Activated CD4-positive, alpha-beta memory T cell treated with anti-CD3 and anti-CD28 coated beads for 36 hours (primary cell): ENCODE results near the gene DNMT1. TPM values are rescaled to one million over a fixed set of nuclear protein-coding genes. Genes with fewer than 3 reads are reported as not detected.

Source experiments
- CTCF ChIA-PET: fragments of 350-600 bp; sonication (Branson Sonifier 250); formaldehyde crosslinking; loops from one replicate; lab custom pipeline; 2021; ENCODE audit warnings: antibody characterized with exemption, inconsistent platforms; lab: Charles Lee
- POLR2A ChIA-PET: fragments of 350-600 bp; sonication (Branson Sonifier 250); formaldehyde crosslinking; loops from one replicate; lab custom pipeline; 2021; ENCODE audit warnings: antibody characterized with exemption; lab: Charles Lee
- DNase-seq: peaks from one replicate; pipeline ENCODE4 v3.0.0-alpha.2; 2020
- H3K27ac Mint-ChIP-seq: one replicate; pipeline ENCODE4 v1.8.0; 2021; ENCODE audit warnings: mixed read lengths
- H3K27me3 Mint-ChIP-seq: one replicate; pipeline ENCODE4 v1.8.0; 2021; ENCODE audit warnings: mixed read lengths
- H3K36me3 Mint-ChIP-seq: one replicate; pipeline ENCODE4 v1.8.0; 2021; ENCODE audit warnings: mixed read lengths
- H3K4me1 Mint-ChIP-seq: one replicate; pipeline ENCODE4 v1.8.0; 2021; ENCODE audit warnings: low read depth, mixed read lengths
- H3K4me3 Mint-ChIP-seq: one replicate; pipeline ENCODE4 v1.8.0; 2021; ENCODE audit warnings: mild to moderate bottlenecking, mixed read lengths
- H3K9me3 Mint-ChIP-seq: one replicate; pipeline ENCODE4 v1.8.0; 2021; ENCODE audit warnings: mixed read lengths
- intact Hi-C: fragments of 100-400 bp; cut with micrococcal nuclease; formaldehyde crosslinking; loops from one replicate; pipeline ENCODE4 v1.15.1; 2023
- total RNA-seq, 2 experiments: library from RNA; stranded (reverse); gene quantifications; one replicate each; pipeline ENCODE4 v1.2.3, GENCODE V29; 2021

Gene DNMT1
- total RNA-seq, 2 experiments from 2014 or later: 356 to 357 TPM

GRCh38 chr19:10105509-10106099, 89.1 kb downstream of the DNMT1 start:
- POLR2A ChIA-PET: interaction anchor here (1.3 to 7.2 kb wide), 3 partner anchors 9 to 16 kb away, joined by 3 to 76 read pairs (median 31); no protein-coding TSS in a partner anchor
- peak; percentile 93 for DNase-seq
- Mint-ChIP-seq H3K27me3 (no peaks in the 10 kb centered on the region), H3K9me3 (no peaks in the 10 kb centered on the region), H3K4me1 (peaks cover 65% of the 10 kb centered on the region), H3K4me3 (peak overlapping the region; percentile 88), H3K36me3 (peaks cover 41% of the 10 kb centered on the region), H3K27ac (peak overlapping the region; percentile 99)
- CTCF ChIA-PET: interaction anchor here (0.8 to 3.5 kb wide), 8 partner anchors 9 to 173 kb away, joined by 3 to 16 read pairs (median 6); partner anchors contain the start of genes EIF3G and ICAM1
- intact Hi-C loops: loop anchor here (2.0 to 10.0 kb wide), 5 partner anchors 13 to 1798 kb away; partner anchors contain the start of genes CD320, CDKN2D, EIF3G and KRI1

GRCh38 chr19:10104665-10105508, 89.9 kb downstream of the DNMT1 start:
- Mint-ChIP-seq H3K27me3 (no peaks in the 10 kb centered on the region), H3K4me3 (peak overlapping the region; percentile 88), H3K27ac (peak overlapping the region; percentile 99), H3K36me3 (peaks cover 35% of the 10 kb centered on the region), H3K4me1 (peaks cover 63% of the 10 kb centered on the region), H3K9me3 (no peaks in the 10 kb centered on the region)
- ChIA-PET CTCF (interaction anchor here (0.7 to 3.5 kb wide), 8 partner anchors 8 to 284 kb away, joined by 3 to 17 read pairs (median 6); partner anchors contain the start of genes EIF3G and ICAM1), POLR2A (interaction anchor here (1.3 to 7.2 kb wide), 3 partner anchors 8 to 89 kb away, joined by 4 to 76 read pairs (median 31); no protein-coding TSS in a partner anchor)
- DNase-seq: peak; percentile 92
- intact Hi-C loops: loop anchor here (1.0 to 10.0 kb wide), 8 partner anchors 7 to 1798 kb away; partner anchors contain the start of genes CD320, CDKN2D, EIF3G and KRI1

GRCh38 chr19:10104130-10104513, 90.6 kb downstream of the DNMT1 start:
- POLR2A ChIA-PET: interaction anchor here (0.6 to 7.2 kb wide), 5 partner anchors 8 to 98 kb away, joined by 4 to 76 read pairs (median 6); no protein-coding TSS in a partner anchor
- CTCF ChIA-PET: interaction anchor here (0.6 to 2.6 kb wide), 7 partner anchors 8 to 285 kb away, joined by 3 to 17 read pairs (median 4); partner anchors contain the start of genes EIF3G and ICAM1
- peaks cover 59% of the 10 kb centered on the region for H3K4me1 Mint-ChIP-seq
- no peaks in the 10 kb centered on the region for H3K27me3 Mint-ChIP-seq
- H3K4me3 Mint-ChIP-seq: peak overlapping the region; percentile 88
- H3K36me3 Mint-ChIP-seq: peaks cover 28% of the 10 kb centered on the region
- H3K9me3 Mint-ChIP-seq: no peaks in the 10 kb centered on the region
- H3K27ac Mint-ChIP-seq: peak overlapping the region; percentile 99
- intact Hi-C loops: loop anchor here (1.0 to 10.0 kb wide), 6 partner anchors 8 to 461 kb away; partner anchors contain the start of genes CDKN2D, EIF3G and KRI1
- no peak for DNase-seq

- no peaks in the 10 kb centered on the region for H3K9me3 Mint-ChIP-seq
- intact Hi-C loops: loop anchor here (10.0 kb wide), 1 partner anchor 462 kb away; the partner anchor contains the start of genes CDKN2D and KRI1
- POLR2A ChIA-PET: interaction anchor here (1.3 to 7.2 kb wide), 2 partner anchors 12 to 97 kb away, joined by 6 to 76 read pairs; no protein-coding TSS in a partner anchor
- H3K4me3 Mint-ChIP-seq: peak overlapping the region; percentile 48
- H3K27me3 Mint-ChIP-seq: no peaks in the 10 kb centered on the region
- peaks cover 19% of the 10 kb centered on the region for H3K36me3 Mint-ChIP-seq
- H3K27ac Mint-ChIP-seq: peak overlapping the region; percentile 95
- CTCF ChIA-PET: interaction anchor here (0.7 to 2.6 kb wide), 4 partner anchors 10 to 126 kb away, joined by 3 to 14 read pairs (median 4); partner anchors contain the start of gene EIF3G
- H3K4me1 Mint-ChIP-seq: peaks cover 60% of the 10 kb centered on the region
- no peak for DNase-seq
Observed at GRCh38 chr19:10102787-10103236, 91.9 kb downstream of the DNMT1 start.

- H3K4me3 Mint-ChIP-seq: no peak overlapping the region
- DNase-seq: no peak
- intact Hi-C loops: loop anchor here (10.0 kb wide), 1 partner anchor 465 kb away; the partner anchor contains the start of genes CDKN2D and KRI1
Observed at GRCh38 chr19:10100163-10100785, 94.5 kb downstream of the DNMT1 start.

GRCh38 chr19:10096615-10096963, 98.2 kb downstream of the DNMT1 start:
- H3K27me3 Mint-ChIP-seq: no peaks in the 10 kb centered on the region
- peak overlapping the region; percentile 13 for H3K27ac Mint-ChIP-seq
- H3K36me3 Mint-ChIP-seq: peaks cover 25% of the 10 kb centered on the region
- peaks cover 32% of the 10 kb centered on the region for H3K4me1 Mint-ChIP-seq
- no peaks in the 10 kb centered on the region for H3K9me3 Mint-ChIP-seq
- intact Hi-C loops: loop anchor here (1.0 to 2.0 kb wide), 2 partner anchors 8 to 16 kb away; no protein-coding TSS in a partner anchor
- H3K4me3 Mint-ChIP-seq: peak overlapping the region; percentile 62
- no peak for DNase-seq
- CTCF ChIA-PET: interaction anchor here (1.1 to 5.4 kb wide), 10 partner anchors 8 to 166 kb away, joined by 3 to 96 read pairs (median 7); partner anchors contain the start of genes P2RY11 and PPAN
- POLR2A ChIA-PET: interaction anchor here (0.8 to 5.7 kb wide), 5 partner anchors 9 to 98 kb away, joined by 4 to 75 read pairs (median 14); partner anchors contain the start of genes DNMT1, P2RY11 and PPAN

More at GRCh38 chr19:10100163-10100785, 94.5 kb downstream of the DNMT1 start:
- POLR2A ChIA-PET: interaction anchor here (5.7 kb wide), 1 partner anchor 15 kb away, joined by 75 read pairs; the partner anchor contains the start of gene P2RY11
- peaks cover 3% of the 10 kb centered on the region for H3K36me3 Mint-ChIP-seq
- peaks cover 54% of the 10 kb centered on the region for H3K4me1 Mint-ChIP-seq
- peak overlapping the region; percentile 55 for H3K27ac Mint-ChIP-seq
- H3K9me3 Mint-ChIP-seq: no peaks in the 10 kb centered on the region
- CTCF ChIA-PET: interaction anchor here (0.9 to 5.4 kb wide), 6 partner anchors 13 to 289 kb away, joined by 3 to 96 read pairs (median 10); partner anchors contain the start of genes ICAM1 and P2RY11
- H3K27me3 Mint-ChIP-seq: no peaks in the 10 kb centered on the region

GRCh38 chr19:10095948-10096614, 98.7 kb downstream of the DNMT1 start:
- Mint-ChIP-seq H3K27me3 (no peaks in the 10 kb centered on the region), H3K27ac (peak overlapping the region; percentile 23), H3K36me3 (peaks cover 26% of the 10 kb centered on the region), H3K4me3 (peak overlapping the region; percentile 62), H3K9me3 (no peaks in the 10 kb centered on the region), H3K4me1 (peaks cover 34% of the 10 kb centered on the region)
- ChIA-PET POLR2A (interaction anchor here (0.8 to 5.7 kb wide), 5 partner anchors 9 to 98 kb away, joined by 4 to 75 read pairs (median 14); partner anchors contain the start of genes DNMT1, P2RY11 and PPAN), CTCF (interaction anchor here (1.1 to 5.4 kb wide), 10 partner anchors 8 to 165 kb away, joined by 3 to 96 read pairs (median 7); partner anchors contain the start of genes P2RY11 and PPAN)
- intact Hi-C loops: loop anchor here (1.0 to 2.0 kb wide), 2 partner anchors 8 to 17 kb away; no protein-coding TSS in a partner anchor
- peak; percentile 92 for DNase-seq

GRCh38 chr19:10095622-10095947, 99.2 kb downstream of the DNMT1 start:
- intact Hi-C loops: no loop called here
- H3K27ac Mint-ChIP-seq: peak overlapping the region; percentile 23
- no peak overlapping the region for H3K4me3 Mint-ChIP-seq
- peaks cover 31% of the 10 kb centered on the region for H3K4me1 Mint-ChIP-seq
- H3K27me3 Mint-ChIP-seq: no peaks in the 10 kb centered on the region
- H3K9me3 Mint-ChIP-seq: no peaks in the 10 kb centered on the region
- peaks cover 26% of the 10 kb centered on the region for H3K36me3 Mint-ChIP-seq
- no peak for DNase-seq
- CTCF ChIA-PET: interaction anchor here (1.1 to 5.4 kb wide), 9 partner anchors 9 to 164 kb away, joined by 3 to 96 read pairs (median 7); partner anchors contain the start of genes P2RY11 and PPAN
- POLR2A ChIA-PET: interaction anchor here (0.8 to 5.7 kb wide), 5 partner anchors 10 to 99 kb away, joined by 4 to 75 read pairs (median 14); partner anchors contain the start of genes DNMT1, P2RY11 and PPAN

GRCh38 chr19:10093295-10094186, 101.2 kb downstream of the DNMT1 start:
- Mint-ChIP-seq H3K27me3 (no peaks in the 10 kb centered on the region), H3K36me3 (peaks cover 30% of the 10 kb centered on the region), H3K4me1 (peaks cover 19% of the 10 kb centered on the region), H3K27ac (no peak overlapping the region), H3K4me3 (no peak overlapping the region), H3K9me3 (no peaks in the 10 kb centered on the region)
- DNase-seq: no peak
- POLR2A ChIA-PET: no interaction called here
- CTCF ChIA-PET: interaction anchor here (0.7 kb wide), 1 partner anchor 9 kb away, joined by 3 read pairs; no protein-coding TSS in a partner anchor
- intact Hi-C loops: no loop called here
